Neural progenitor cell (in vitro differentiated cells): ENCODE results near the gene CLIC5. TPM values are rescaled to one million over a fixed set of nuclear protein-coding genes. Genes with fewer than 3 reads are reported as not detected.
"Not testable (repeated sequence)": the region's sequence is repeated elsewhere in the genome, so short reads cannot be mapped to it uniquely, and the experiment has no call there.

Source experiments
- DNase-seq: peaks from one replicate; pipeline ENCODE4 v3.0.0-alpha.2; 2016; ENCODE audit warnings: low spot score
- H2AFZ ChIP-seq: fragments of 200-600 bp; sonication (generic); replicated peaks from 2 replicates; pipeline ENCODE4 v1.6.1; 2016; ENCODE audit warnings: antibody characterized with exemption
- H3F3A ChIP-seq: fragments of 200-600 bp; sonication (generic); 2 replicates; pipeline ENCODE4 v1.6.1; 2016; ENCODE audit warnings: antibody characterized with exemption, low read depth
- H3K27ac ChIP-seq: fragments of 200-600 bp; sonication (generic); 2 replicates; pipeline ENCODE4 v1.5.1; 2016; ENCODE audit warnings: mild to moderate bottlenecking
- H3K27me3 ChIP-seq: fragments of 200-600 bp; sonication (generic); 2 replicates; pipeline ENCODE4 v1.6.1; 2016; ENCODE audit warnings: mild to moderate bottlenecking, moderate library complexity
- H3K36me3 ChIP-seq: fragments of 200-600 bp; sonication (generic); 2 replicates; pipeline ENCODE4 v1.5.1; 2016
- H3K4me1 ChIP-seq: fragments of 200-600 bp; sonication (generic); 2 replicates; pipeline ENCODE4 v1.6.1; 2016; ENCODE audit warnings: mixed run types
- H3K4me2 ChIP-seq: fragments of 200-600 bp; sonication (generic); 2 replicates; pipeline ENCODE4 v1.6.1; 2016
- H3K4me3 ChIP-seq: fragments of 200-600 bp; sonication (generic); 2 replicates; pipeline ENCODE4 v1.5.1; 2016
- H3K79me2 ChIP-seq: fragments of 200-600 bp; sonication (generic); 2 replicates; pipeline ENCODE4 v1.6.1; 2016; ENCODE audit warnings: low read depth
- H3K9ac ChIP-seq: fragments of 200-600 bp; sonication (generic); 2 replicates; pipeline ENCODE4 v1.6.1; 2016
- H3K9me3 ChIP-seq: fragments of 200-600 bp; sonication (generic); 2 replicates; pipeline ENCODE4 v1.5.1; 2016; ENCODE audit warnings: low read depth
- H4K20me1 ChIP-seq: fragments of 200-600 bp; sonication (generic); 2 replicates; pipeline ENCODE4 v1.6.1; 2016; ENCODE audit warnings: low read depth
- H3K27ac Mint-ChIP-seq: 3 replicates; pipeline ENCODE4 v1.8.0; 2021; ENCODE audit warnings: mixed read lengths
- H3K27me3 Mint-ChIP-seq: 2 replicates; pipeline ENCODE4 v1.8.0; 2022; ENCODE audit warnings: low read depth, mild to moderate bottlenecking, inconsistent platforms, moderate library complexity, mixed read lengths; ENCODE audit not compliant: insufficient read depth
- H3K36me3 Mint-ChIP-seq: 3 replicates; pipeline ENCODE4 v1.8.0; 2021; ENCODE audit warnings: mixed read lengths
- H3K4me1 Mint-ChIP-seq: 3 replicates; pipeline ENCODE4 v1.8.0; 2021; ENCODE audit warnings: mixed read lengths
- H3K4me3 Mint-ChIP-seq: 3 replicates; pipeline ENCODE4 v1.8.0; 2021; ENCODE audit warnings: mild to moderate bottlenecking, moderate library complexity, mixed read lengths
- H3K9me3 Mint-ChIP-seq: 3 replicates; pipeline ENCODE4 v1.8.0; 2020; ENCODE audit warnings: mixed read lengths
- CTCF ChIP-seq: fragments of 200-600 bp; sonication (generic); IDR thresholded peaks from 2 replicates; pipeline ENCODE4 v1.5.1; 2017; ENCODE audit warnings: antibody characterized with exemption, mild to moderate bottlenecking
- EZH2 ChIP-seq: fragments of 200-600 bp; sonication (generic); IDR thresholded peaks from 2 replicates; pipeline ENCODE4 v1.6.1; 2017; ENCODE audit warnings: antibody characterized with exemption, mild to moderate bottlenecking, moderate library complexity
- EZH2phosphoT487 ChIP-seq: fragments of 200-600 bp; sonication (generic); IDR thresholded peaks from 2 replicates; pipeline ENCODE4 v1.6.1; 2017; ENCODE audit warnings: antibody characterized with exemption
- total RNA-seq: library from RNA; depleted of rRNA; stranded (reverse); fragments of >200 nt; gene quantifications from 2 replicates; pipeline ENCODE4 v1.2.3, GENCODE V29; 2015; ENCODE audit warnings: low replicate concordance

Gene CLIC5
- total RNA-seq, 1 donor from 2014 or later, result not detected

DNA sequence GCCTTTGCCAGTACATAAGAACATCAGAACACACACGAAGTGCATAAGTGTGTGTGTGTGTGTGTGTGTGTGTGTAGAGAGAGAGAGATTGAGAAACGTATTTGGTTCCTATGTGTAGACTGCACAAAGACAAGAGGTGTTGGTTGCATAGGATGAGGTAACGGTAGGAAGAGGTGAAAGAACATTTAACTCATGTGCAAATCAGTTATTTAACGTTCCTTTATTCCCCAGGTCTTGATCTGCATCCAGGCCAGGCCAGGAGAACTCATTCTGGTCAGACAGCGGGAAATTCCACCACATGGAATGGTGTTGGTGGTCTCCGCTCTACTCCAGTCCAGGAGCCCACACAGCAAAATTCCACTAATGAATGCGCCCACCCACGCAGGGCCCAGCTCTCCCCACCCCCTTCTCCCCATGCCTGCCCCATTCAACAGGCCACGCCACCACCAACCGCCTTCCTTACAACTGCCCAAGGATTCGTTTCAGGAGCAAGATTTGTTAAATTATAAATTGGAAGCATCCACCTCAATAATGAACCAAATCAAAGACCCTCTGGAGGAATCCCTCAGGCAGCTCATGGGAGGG is 86.8 kb downstream of the CLIC5 start:
- Histone ChIP-seq H2AFZ (no peak overlapping the region), H3K36me3 (no peaks in the 10 kb centered on the region), H3K9me3 (no peaks in the 10 kb centered on the region), H3K4me1 (peaks cover 36% of the 10 kb centered on the region), H3K9ac (no peak overlapping the region), H3F3A (peaks cover 27% of the 10 kb centered on the region), H3K4me3 (no peak overlapping the region), H3K27ac (no peak overlapping the region), H3K27me3 (peaks cover 28% of the 10 kb centered on the region), H3K4me2 (no peak overlapping the region), H3K79me2 (no peaks in the 10 kb centered on the region), H4K20me1 (no peaks in the 10 kb centered on the region)
- Mint-ChIP-seq H3K9me3 (no peaks in the 10 kb centered on the region), H3K27me3 (peaks cover 4% of the 10 kb centered on the region), H3K4me3 (no peak overlapping the region), H3K27ac (no peak overlapping the region), H3K4me1 (peaks cover 28% of the 10 kb centered on the region), H3K36me3 (no peaks in the 10 kb centered on the region)
- TF ChIP-seq EZH2 (no peak), CTCF (no peak), EZH2phosphoT487 (no peak)
- DNase-seq, result no peak

DNA sequence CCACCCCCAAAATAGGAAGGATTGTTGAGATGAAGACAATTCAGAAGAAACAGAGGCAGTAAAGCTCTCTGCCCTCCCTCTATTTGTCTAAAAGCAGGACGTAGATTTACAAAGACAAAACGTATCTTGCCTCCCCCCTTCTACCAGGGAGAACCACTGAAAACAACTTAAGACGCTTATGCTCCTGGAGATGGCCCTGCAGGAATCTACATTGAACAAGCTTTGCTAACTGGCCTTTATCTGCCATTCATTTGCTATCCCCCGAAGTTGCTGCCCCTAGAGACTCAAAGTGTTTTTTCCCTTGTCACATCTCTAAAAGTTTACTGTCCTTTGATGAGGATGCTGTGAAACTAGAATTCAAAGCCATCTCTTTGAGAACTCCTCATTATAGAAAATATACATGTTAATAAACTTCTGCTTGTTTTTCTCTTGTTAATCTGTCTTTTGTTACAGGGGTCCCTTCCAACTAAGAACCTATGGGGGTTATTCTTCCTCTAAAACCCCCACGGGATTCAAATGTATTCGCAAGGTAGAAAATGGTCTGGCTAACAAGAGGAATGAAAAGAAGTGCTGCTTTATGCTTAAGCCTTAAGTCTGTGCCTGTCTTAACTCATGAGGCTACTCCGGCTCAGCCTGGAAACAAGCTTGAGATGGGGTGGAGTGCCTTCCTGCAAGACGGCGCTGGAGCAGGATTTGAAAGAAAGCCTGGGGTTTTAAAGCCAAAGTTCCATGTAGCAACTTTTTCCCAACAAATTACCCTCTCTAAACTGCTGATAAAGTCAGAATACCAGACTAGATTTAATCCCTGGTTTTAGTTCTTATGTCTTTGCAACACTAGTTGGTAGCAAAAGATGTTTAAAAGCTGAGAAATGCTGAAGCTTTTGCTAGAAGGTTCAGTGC is 88.0 kb downstream of the CLIC5 start:
- peak overlapping the region; percentile 5 for H3K27ac ChIP-seq
- TF ChIP-seq CTCF (no peak), EZH2phosphoT487 (no peak), EZH2 (no peak)
- H3K36me3 Mint-ChIP-seq, result no peaks in the 10 kb centered on the region
- peaks cover 24% of the 10 kb centered on the region for H3K27me3 ChIP-seq
- H3K36me3 ChIP-seq, result no peaks in the 10 kb centered on the region
- peaks cover 27% of the 10 kb centered on the region for H3F3A ChIP-seq
- no peaks in the 10 kb centered on the region for H3K9me3 ChIP-seq
- H4K20me1 ChIP-seq, result no peaks in the 10 kb centered on the region
- H3K9ac ChIP-seq, result no peak overlapping the region
- peak overlapping the region; percentile 52 for H3K27ac Mint-ChIP-seq
- H3K79me2 ChIP-seq, result no peaks in the 10 kb centered on the region
- peak overlapping the region; percentile 48 for H3K4me2 ChIP-seq
- no peak overlapping the region for H3K4me3 ChIP-seq
- peaks cover 4% of the 10 kb centered on the region for H3K27me3 Mint-ChIP-seq
- H3K4me1 Mint-ChIP-seq, result peaks cover 24% of the 10 kb centered on the region
- H3K4me1 ChIP-seq, result peaks cover 34% of the 10 kb centered on the region
- no peak overlapping the region for H3K4me3 Mint-ChIP-seq
- H3K9me3 Mint-ChIP-seq, result no peaks in the 10 kb centered on the region
- peak overlapping the region; percentile 44 for H2AFZ ChIP-seq
- peak; percentile 65 for DNase-seq

DNA sequence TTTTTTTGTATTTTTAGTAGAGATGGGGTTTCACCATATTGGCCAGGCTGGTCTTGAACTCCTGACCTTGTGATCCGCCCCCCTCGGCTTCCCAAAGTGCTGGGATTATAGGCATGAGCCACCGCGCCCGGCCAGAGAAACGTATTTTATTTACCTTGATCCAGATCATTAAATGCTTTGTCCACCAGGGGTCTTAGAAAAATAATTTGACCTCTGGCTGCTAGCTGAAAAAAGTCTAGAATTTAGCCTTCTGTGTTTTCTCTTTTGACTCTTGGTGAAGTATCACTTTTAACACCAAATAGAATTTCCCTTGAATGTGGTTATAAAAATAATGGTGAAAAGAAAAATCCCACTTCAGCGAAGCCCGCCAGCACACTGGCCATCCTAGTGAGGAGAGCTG is 89.2 kb downstream of the CLIC5 start:
- H3K4me2 ChIP-seq, H3K4me3 Mint-ChIP-seq, H3K79me2 ChIP-seq, H4K20me1 ChIP-seq, H3K27me3 Mint-ChIP-seq, H3K4me3 ChIP-seq, H3K9me3 ChIP-seq, H3K36me3 Mint-ChIP-seq, H3K9ac ChIP-seq, H3K27ac Mint-ChIP-seq, DNase-seq, H3K27ac ChIP-seq, H3K9me3 Mint-ChIP-seq, H3K36me3 ChIP-seq, H2AFZ ChIP-seq: not testable (repeated sequence)
- Histone ChIP-seq H3F3A (peaks cover 27% of the 10 kb centered on the region), H3K27me3 (peaks cover 36% of the 10 kb centered on the region), H3K4me1 (peaks cover 38% of the 10 kb centered on the region)
- peak; percentile 32 for TF ChIP-seq CTCF
- H3K4me1 Mint-ChIP-seq, result peaks cover 24% of the 10 kb centered on the region
